Muscle layer of duodenum (tissue), 2 donors: ENCODE results near the gene TNFRSF1A.

Experiments used
- H3K27ac ChIP-seq: one replicate; pipeline ENCODE4 v1.7.0; 2013; ENCODE audit warnings: mild to moderate bottlenecking, low read length
- H3K27me3 ChIP-seq: one replicate; pipeline ENCODE4 v1.7.0; 2013; ENCODE audit warnings: low read depth, mild to moderate bottlenecking, control low read depth, low read length
- H3K36me3 ChIP-seq, 2 donors: one replicate each; pipeline ENCODE4 v1.7.0; 2013; ENCODE audit warnings: low read length in 2 of 2, control low read depth in 1 of 2, mild to moderate bottlenecking in 1 of 2; ENCODE audit not compliant: insufficient read depth in 2 of 2, control insufficient read depth in 1 of 2
- H3K4me1 ChIP-seq, 2 donors: one replicate each; pipeline ENCODE4 v1.7.0; 2013; ENCODE audit warnings: low read length in 2 of 2, mild to moderate bottlenecking in 2 of 2, control low read depth in 1 of 2, moderate library complexity in 1 of 2; ENCODE audit not compliant: insufficient read depth in 2 of 2, control insufficient read depth in 1 of 2
- H3K4me3 ChIP-seq, 2 donors: one replicate each; pipeline ENCODE4 v1.7.0; 2013; ENCODE audit warnings: low read length in 2 of 2, low read depth in 1 of 2, mild to moderate bottlenecking in 1 of 2
- H3K9me3 ChIP-seq, 2 donors: one replicate each; pipeline ENCODE4 v1.7.0; 2013; ENCODE audit warnings: low read length in 2 of 2, control low read depth in 1 of 2, mild to moderate bottlenecking in 1 of 2; ENCODE audit not compliant: control insufficient read depth in 1 of 2
- donor health status: healthy.

Gene TNFRSF1A

DNA sequence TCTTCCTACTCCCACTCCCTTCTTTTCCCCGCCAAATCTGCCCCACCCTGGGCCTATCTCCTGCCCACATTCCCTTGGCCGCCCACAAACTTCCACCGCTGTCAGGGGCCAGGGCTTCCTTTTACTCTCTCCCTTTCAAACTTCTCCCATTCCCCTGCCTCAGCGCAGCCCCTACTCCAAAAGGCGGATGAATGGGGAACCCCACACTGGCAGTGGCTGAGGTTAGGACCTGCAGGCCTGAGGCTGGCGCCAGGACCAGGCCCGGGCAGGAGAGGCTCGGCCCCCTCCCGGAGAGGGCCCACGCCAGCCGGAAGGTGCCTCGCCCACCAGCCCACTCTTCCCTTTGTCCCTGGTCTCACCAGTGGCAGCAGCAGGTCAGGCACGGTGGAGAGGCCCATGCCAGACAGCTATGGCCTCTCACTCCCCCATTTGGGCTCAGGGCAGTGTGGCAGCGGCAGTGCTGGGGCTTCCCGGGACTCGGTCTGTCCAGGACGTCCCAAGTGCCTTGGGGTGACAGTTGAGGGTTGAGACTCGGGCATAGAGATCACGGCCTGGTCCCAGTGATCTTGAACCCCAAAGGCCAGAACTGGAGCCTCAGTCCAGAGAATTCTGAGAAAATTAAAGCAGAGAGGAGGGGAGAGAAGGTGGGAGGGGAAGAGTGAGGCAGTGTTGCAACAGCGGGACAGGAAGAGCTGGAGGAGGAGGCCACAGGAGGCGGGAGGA, at the start of gene TNFRSF1A:
Gene TNFRSF1A, minus strand, starts transcription at position 660 of the 723 bp plus-strand sequence. Its CDS starts 262 bp downstream, at position 398.
- peak within 1 kb of the TSS; percentile 100 for H3K27ac ChIP-seq
- H3K36me3 ChIP-seq = peaks cover 0 to 14% of the 10 kb centered on the region in 2 donors
- peak within 1 kb of the TSS; percentile 97 to 99 for H3K4me3 ChIP-seq
- H3K27me3 ChIP-seq = no peaks in the 10 kb centered on the region
- no peaks in the 10 kb centered on the region for H3K9me3 ChIP-seq
- H3K4me1 ChIP-seq = peaks cover 31 to 39% of the 10 kb centered on the region in 2 donors

DNA sequence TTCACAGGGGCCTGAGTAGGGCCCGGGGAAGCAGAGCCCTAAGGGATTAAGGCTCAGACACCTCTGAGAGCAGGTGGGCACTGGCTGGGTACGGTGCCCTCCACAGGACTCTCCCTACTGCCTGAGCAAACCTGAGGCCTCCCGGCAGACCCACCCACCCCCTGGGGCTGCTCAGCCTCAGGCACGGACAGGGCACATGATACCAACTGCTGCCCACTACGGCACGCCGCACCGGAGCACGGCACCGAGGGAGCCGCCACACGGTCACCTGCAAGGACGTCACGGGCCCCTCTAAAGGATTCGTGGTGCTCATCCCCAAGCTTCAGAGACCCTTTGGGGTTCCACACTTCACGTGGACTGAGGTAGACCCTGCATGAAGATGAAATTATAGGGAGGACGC, 49.1 kb upstream of the TNFRSF1A start:
- no peak overlapping the region for H3K4me3 ChIP-seq
- no peak overlapping the region for H3K27ac ChIP-seq
- H3K36me3 ChIP-seq = peaks cover 44 to 48% of the 10 kb centered on the region in 2 donors
- no peaks in the 10 kb centered on the region for H3K9me3 ChIP-seq
- H3K27me3 ChIP-seq = no peaks in the 10 kb centered on the region
- H3K4me1 ChIP-seq = peaks cover 4 to 38% of the 10 kb centered on the region in 2 donors

DNA sequence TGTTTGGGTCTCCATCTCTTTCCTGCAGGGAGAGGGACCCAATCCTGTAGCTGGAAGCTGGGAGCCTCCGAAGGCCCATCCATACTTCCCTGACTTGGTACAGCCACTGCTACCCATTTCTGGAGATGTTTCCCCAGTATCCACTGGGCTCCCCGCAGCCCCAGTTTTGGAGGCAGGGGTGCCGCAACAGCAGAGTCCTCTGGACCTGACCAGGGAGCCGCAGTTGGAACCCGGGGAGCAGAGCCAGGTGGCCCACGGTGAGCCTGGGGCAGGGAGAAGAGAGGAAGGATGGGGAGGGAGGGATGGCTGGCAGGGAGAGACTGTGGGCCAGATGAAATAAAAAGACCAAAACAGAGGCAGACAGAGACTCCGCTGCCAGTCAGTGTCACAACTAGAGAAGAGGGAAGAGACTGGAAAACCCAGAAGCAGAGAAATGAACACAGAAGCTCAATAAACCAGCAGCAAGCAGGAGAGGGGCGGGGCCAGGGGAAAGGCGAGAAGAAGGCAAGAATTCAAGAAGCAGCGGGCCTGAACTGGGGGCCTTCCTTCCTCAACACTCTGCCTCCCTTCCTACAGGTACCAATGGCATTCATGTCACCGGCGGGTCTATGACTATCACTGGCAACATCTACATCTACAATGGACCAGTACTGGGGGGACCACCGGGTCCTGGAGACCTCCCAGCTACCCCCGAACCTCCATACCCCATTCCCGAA, 48.4 kb upstream of the TNFRSF1A start:
- Histone ChIP-seq H3K4me3 (no peak overlapping the region), H3K27ac (no peak overlapping the region), H3K27me3 (no peaks in the 10 kb centered on the region), H3K9me3 (no peaks in the 10 kb centered on the region), H3K36me3 (peaks cover 44 to 49% of the 10 kb centered on the region in 2 donors), H3K4me1 (peaks cover 4 to 46% of the 10 kb centered on the region in 2 donors)

DNA sequence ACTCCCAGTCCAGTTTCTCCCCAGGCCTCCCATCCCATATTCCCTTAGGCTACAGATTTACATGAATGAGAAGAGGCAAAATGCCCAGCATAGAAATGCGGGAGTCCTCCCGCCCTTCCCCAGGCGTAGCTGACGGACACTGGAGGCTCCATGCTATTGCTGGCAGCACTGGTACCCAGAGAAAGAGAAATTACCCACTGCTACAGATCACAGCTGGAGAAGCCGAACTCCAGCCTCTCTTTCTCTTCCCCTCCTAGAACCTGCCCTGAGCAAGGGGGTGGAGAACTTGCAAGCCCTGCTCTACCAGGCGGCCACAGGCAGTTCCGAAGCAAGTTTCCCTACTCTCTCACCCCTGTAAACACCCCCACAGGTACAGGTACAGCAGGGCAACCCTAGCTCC, 45.7 kb upstream of the TNFRSF1A start:
- Histone ChIP-seq H3K36me3 (peaks cover 39 to 41% of the 10 kb centered on the region in 2 donors), H3K4me1 (peaks cover 15 to 59% of the 10 kb centered on the region in 2 donors), H3K4me3 (no peak overlapping the region), H3K27me3 (no peaks in the 10 kb centered on the region), H3K9me3 (no peaks in the 10 kb centered on the region), H3K27ac (peak overlapping the region; percentile 41)

DNA sequence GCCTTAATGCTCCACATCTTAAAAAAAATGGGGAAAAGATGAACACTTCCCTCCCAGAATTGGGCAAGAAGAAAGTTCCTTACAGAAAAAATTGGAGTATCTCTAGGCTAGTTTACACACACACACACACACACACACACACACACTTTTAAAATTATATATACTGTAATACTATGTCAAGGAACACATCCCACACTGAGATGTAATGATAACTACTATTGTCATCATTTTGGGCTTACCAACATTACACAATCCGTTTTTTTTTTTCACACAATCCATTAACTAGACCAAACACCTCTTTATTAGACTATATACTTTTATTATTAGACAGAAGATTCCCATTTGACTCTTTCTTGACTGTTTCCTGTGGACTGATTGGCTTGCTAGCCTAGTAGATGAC, 44.6 kb upstream of the TNFRSF1A start:
- Histone ChIP-seq H3K36me3 (peaks cover 38 to 39% of the 10 kb centered on the region in 2 donors), H3K27ac (no peak overlapping the region), H3K9me3 (no peaks in the 10 kb centered on the region), H3K4me3 (no peak overlapping the region), H3K4me1 (peaks cover 13 to 51% of the 10 kb centered on the region in 2 donors), H3K27me3 (no peaks in the 10 kb centered on the region)

DNA sequence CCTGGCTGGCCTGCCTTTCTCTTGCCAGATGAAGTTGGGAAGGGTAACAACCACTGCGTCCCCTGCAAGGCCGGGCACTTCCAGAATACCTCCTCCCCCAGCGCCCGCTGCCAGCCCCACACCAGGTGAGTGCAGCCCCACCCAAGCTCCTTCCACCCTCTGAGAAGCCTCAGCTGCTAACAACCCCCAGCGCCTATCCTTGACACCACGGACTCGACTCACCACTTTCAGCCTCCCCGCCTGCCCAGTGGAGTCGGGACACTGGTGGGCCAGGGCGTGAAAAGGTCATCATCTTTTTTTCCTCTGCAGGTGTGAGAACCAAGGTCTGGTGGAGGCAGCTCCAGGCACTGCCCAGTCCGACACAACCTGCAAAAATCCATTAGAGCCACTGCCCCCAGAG, 44.2 kb upstream of the TNFRSF1A start:
- H3K9me3 ChIP-seq = no peaks in the 10 kb centered on the region
- no peaks in the 10 kb centered on the region for H3K27me3 ChIP-seq
- no peak overlapping the region for H3K27ac ChIP-seq
- H3K4me1 ChIP-seq = peaks cover 12 to 47% of the 10 kb centered on the region in 2 donors
- H3K36me3 ChIP-seq = peaks cover 35 to 37% of the 10 kb centered on the region in 2 donors
- no peak overlapping the region for H3K4me3 ChIP-seq

DNA sequence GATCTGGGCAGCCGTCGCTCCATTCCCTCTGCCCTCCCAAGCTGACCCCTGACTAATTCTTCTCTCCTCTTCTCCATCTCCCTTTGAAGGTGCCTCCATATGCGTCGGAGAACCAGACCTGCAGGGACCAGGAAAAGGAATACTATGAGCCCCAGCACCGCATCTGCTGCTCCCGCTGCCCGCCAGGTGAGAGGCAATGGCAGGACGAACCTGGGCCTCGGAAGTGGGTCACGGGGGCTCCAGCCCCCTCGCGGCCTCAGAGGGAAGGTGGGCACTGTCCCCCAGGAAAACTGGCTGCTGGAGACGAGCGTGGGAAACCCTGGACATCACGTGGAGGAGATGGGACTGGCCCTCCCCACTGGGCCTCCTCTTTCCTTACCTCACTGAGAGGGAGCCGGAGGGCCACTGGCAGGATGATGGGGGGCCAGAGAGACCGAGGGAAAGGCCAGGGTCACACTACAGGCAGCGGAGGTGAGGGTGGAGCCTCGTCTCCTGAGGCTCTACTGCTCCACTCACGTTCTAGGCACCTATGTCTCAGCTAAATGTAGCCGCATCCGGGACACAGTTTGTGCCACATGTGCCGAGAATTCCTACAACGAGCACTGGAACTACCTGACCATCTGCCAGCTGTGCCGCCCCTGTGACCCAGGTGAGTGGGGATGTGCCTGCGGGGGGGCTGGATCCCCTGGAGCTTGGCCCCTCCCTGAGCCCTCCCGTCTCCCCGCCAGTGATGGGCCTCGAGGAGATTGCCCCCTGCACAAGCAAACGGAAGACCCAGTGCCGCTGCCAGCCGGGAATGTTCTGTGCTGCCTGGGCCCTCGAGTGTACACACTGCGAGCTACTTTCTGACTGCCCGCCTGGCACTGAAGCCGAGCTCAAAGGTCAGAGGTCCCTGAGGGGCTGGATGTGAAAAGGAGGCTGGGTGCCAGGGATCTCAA, 42.9 kb upstream of the TNFRSF1A start:
- H3K4me3 ChIP-seq = peak overlapping the region; percentile 82 to 92

DNA sequence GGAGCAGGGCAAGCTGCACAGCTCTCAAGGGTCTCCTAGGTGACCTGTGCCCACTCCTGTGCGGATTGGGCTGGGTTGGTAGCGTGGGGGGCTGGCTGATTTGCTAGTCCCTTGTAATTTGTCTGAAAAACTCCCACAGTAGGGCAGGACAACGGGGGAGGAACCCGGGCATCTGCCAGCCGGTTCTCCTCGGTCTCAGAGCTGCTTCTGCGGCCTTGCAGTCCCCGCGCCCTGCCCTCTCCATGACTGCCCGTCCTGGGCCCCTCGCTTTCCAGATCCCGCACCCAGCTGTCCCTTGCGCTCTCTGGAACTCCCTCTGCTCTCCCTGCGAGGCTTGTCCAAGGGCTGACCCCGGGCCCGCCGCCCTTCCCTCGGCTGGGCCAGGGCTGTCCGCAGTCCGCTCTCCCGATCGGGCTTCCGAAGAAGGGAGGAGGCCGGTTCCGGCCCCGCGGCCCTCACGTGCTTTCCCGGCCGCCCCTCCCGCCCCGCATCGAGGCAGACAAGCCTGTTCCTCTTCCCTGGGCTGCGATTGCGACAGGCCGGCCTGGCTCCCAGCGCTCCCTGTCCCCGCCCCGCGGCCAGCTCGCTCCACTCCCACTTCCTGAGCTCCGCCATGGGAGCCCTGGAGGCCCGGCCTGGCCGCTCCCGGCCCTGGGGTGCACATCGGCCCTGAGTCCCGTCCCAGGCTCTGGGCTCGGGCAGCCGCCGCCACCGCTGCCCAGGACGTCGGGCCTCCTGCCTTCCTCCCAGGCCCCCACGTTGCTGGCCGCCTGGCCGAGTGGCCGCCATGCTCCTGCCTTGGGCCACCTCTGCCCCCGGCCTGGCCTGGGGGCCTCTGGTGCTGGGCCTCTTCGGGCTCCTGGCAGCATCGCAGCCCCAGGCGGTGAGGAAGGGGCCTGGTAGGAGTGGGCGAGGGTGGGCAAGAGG, 42.0 kb upstream of the TNFRSF1A start, which contains the start of gene LTBR:
Gene LTBR, plus strand, starts transcription at position 591 of the 927 bp plus-strand sequence. Its CDS starts 197 bp downstream, at position 788.
- H3K4me1 ChIP-seq = peaks cover 12 to 55% of the 10 kb centered on the region in 2 donors
- no peaks in the 10 kb centered on the region for H3K9me3 ChIP-seq

More for the DNA sequence above, 42.9 kb upstream of the TNFRSF1A start:
- Histone ChIP-seq H3K9me3 (no peaks in the 10 kb centered on the region), H3K27me3 (no peaks in the 10 kb centered on the region), H3K4me1 (peaks cover 12 to 47% of the 10 kb centered on the region in 2 donors), H3K27ac (peak overlapping the region; percentile 95), H3K36me3 (peaks cover 29% of the 10 kb centered on the region in 2 donors)

DNA sequence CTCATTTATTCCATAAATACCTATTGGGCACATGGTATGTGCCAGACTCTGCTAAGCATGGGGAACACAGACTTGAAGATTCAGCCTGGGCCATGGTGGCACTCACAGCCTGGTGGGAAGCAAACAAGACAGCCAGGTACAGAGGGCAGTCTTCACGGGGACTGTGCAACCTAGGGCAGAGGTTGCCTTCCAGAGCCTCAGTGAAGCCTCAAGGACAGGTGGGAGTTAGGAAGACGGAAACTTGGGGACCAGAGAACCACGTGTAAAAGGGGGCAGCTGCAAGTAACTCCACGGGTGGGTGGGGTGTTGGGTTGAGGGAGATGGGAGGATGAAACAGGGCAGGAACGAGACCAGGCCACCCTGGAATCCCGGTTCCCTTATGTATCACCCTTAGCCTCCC, 41.1 kb upstream of the TNFRSF1A start:
- Histone ChIP-seq H3K4me1 (peaks cover 12 to 52% of the 10 kb centered on the region in 2 donors), H3K27me3 (no peaks in the 10 kb centered on the region), H3K4me3 (peak overlapping the region; percentile 82 to 92)

More for the DNA sequence above, 42.0 kb upstream of the TNFRSF1A start, which contains the start of gene LTBR:
- H3K27me3 ChIP-seq = no peaks in the 10 kb centered on the region
- H3K4me3 ChIP-seq = peak within 1 kb of the TSS; percentile 82 to 92
- peaks cover 23 to 24% of the 10 kb centered on the region in 2 donors for H3K36me3 ChIP-seq
- peak within 1 kb of the TSS; percentile 95 for H3K27ac ChIP-seq

DNA sequence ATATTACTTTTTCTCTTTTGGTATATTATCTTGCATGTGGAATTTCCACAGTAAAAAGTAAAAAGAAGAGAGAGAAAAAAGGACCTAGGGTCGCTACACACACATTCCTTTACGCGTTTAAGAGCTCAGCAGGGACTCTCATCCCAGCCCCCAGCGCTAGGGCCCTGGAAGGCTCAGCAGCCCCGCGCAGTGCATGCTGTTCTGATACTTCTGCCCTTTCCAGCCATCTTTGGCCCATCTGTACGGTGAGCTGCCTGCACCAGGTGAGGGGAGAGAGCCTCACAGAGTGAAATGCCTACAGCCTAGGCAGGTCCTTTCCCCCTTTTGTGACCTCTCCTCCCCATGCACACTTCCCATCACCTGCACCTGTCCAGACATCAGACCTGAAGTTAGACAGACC, 40.5 kb upstream of the TNFRSF1A start:
- H3K27ac ChIP-seq = no peak overlapping the region

More for the DNA sequence above, 41.1 kb upstream of the TNFRSF1A start:
- Histone ChIP-seq H3K9me3 (no peaks in the 10 kb centered on the region), H3K27ac (peak overlapping the region; percentile 95), H3K36me3 (peaks cover 15 to 17% of the 10 kb centered on the region in 2 donors)

More for the DNA sequence above, 40.5 kb upstream of the TNFRSF1A start:
- Histone ChIP-seq H3K36me3 (peaks cover 9 to 11% of the 10 kb centered on the region in 2 donors), H3K4me1 (peaks cover 18 to 53% of the 10 kb centered on the region in 2 donors), H3K27me3 (no peaks in the 10 kb centered on the region), H3K9me3 (no peaks in the 10 kb centered on the region), H3K4me3 (no peak overlapping the region)
